Osteoblast (primary cell): Measurements from ENCODE around the gene DLGAP1. TPM values are rescaled to one million over a fixed set of nuclear protein-coding genes. Genes with fewer than 3 reads are reported as not detected.

Source experiments
- DNase-seq: peaks from one replicate; pipeline ENCODE4 v3.0.0; 2011; ENCODE audit warnings: low spot score, mixed read lengths; ENCODE audit not compliant: insufficient read length; ENCODE audit errors: missing footprints
- H2AFZ ChIP-seq: 2 replicates; pipeline ENCODE4 v1.6.0; 2011; ENCODE audit warnings: mild to moderate bottlenecking, low read length
- H3K27ac ChIP-seq: 2 replicates; pipeline ENCODE4 v1.5.1; 2011; ENCODE audit warnings: mild to moderate bottlenecking, low read depth, low read length, moderate library complexity
- H3K27me3 ChIP-seq: 2 replicates; pipeline ENCODE4 v1.6.0; 2012; ENCODE audit warnings: mild to moderate bottlenecking, control low read depth, inconsistent platforms, low read length, moderate library complexity; ENCODE audit not compliant: insufficient read depth
- H3K36me3 ChIP-seq: 2 replicates; pipeline ENCODE4 v1.5.1; 2011; ENCODE audit warnings: mild to moderate bottlenecking, low read length, control low read depth, moderate library complexity; ENCODE audit not compliant: insufficient read depth
- H3K4me1 ChIP-seq: 2 replicates; pipeline ENCODE4 v1.5.1; 2011; ENCODE audit warnings: mild to moderate bottlenecking, low read length, control low read depth, moderate library complexity; ENCODE audit not compliant: insufficient read depth
- H3K4me2 ChIP-seq: 2 replicates; pipeline ENCODE4 v1.6.0; 2011; ENCODE audit warnings: mild to moderate bottlenecking, low read length; ENCODE audit not compliant: insufficient read depth
- H3K4me3 ChIP-seq: fragments of 200-600 bp; sonication (generic); 3 replicates; pipeline ENCODE4 v1.5.1; 2012; ENCODE audit warnings: mild to moderate bottlenecking, low read length, inconsistent platforms; ENCODE audit not compliant: insufficient read depth
- H3K79me2 ChIP-seq: 2 replicates; pipeline ENCODE4 v1.6.0; 2012; ENCODE audit warnings: mild to moderate bottlenecking, low read length, control low read depth, inconsistent platforms; ENCODE audit not compliant: insufficient read depth
- H3K9me3 ChIP-seq: 2 replicates; pipeline ENCODE4 v1.5.1; 2011; ENCODE audit warnings: low read depth, low read length, control low read depth
- H4K20me1 ChIP-seq: 2 replicates; pipeline ENCODE4 v1.6.0; 2012; ENCODE audit warnings: mild to moderate bottlenecking, low read length, control low read depth; ENCODE audit not compliant: insufficient read depth
- total RNA-seq: library from RNA; depleted of rRNA; stranded (reverse); fragments of >200 nt; gene quantifications from 2 replicates; pipeline ENCODE4 v1.2.3, GENCODE V29; 2012
- TF ChIP-seq, protein P1 (sequence below): IDR thresholded peaks from 2 replicates; pipeline ENCODE4 v1.5.1; 2011; ENCODE audit warnings: mild to moderate bottlenecking, low read depth, low read length, moderate library complexity; ENCODE audit errors: extremely low read depth

Gene DLGAP1
- total RNA-seq, 1 donor, result not detected

DNA sequence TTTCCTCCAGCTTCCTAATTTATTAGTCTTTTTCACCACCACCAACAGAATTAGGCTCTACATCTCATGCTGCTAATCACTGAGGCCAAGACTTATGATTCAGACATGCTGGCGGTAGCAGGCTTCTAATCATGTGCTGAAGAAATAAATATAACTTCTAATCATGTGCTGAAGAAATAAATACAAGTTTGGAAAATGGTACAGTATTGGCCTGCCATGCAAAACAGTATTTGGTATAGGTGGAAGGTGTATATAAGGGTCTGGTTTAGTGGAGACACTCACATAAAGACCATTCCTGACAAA lies 764.4 kb downstream of the DLGAP1 start:
- Histone ChIP-seq H3K27ac (no peak overlapping the region), H3K9me3 (no peaks in the 10 kb centered on the region), H3K4me1 (peaks cover 15% of the 10 kb centered on the region), H2AFZ (no peak overlapping the region), H3K27me3 (no peaks in the 10 kb centered on the region), H3K79me2 (no peaks in the 10 kb centered on the region), H3K36me3 (no peaks in the 10 kb centered on the region), H4K20me1 (no peaks in the 10 kb centered on the region), H3K4me3 (no peak overlapping the region), H3K4me2 (no peak overlapping the region)
- DNase-seq, result no peak
- TF ChIP-seq, protein P1, sequence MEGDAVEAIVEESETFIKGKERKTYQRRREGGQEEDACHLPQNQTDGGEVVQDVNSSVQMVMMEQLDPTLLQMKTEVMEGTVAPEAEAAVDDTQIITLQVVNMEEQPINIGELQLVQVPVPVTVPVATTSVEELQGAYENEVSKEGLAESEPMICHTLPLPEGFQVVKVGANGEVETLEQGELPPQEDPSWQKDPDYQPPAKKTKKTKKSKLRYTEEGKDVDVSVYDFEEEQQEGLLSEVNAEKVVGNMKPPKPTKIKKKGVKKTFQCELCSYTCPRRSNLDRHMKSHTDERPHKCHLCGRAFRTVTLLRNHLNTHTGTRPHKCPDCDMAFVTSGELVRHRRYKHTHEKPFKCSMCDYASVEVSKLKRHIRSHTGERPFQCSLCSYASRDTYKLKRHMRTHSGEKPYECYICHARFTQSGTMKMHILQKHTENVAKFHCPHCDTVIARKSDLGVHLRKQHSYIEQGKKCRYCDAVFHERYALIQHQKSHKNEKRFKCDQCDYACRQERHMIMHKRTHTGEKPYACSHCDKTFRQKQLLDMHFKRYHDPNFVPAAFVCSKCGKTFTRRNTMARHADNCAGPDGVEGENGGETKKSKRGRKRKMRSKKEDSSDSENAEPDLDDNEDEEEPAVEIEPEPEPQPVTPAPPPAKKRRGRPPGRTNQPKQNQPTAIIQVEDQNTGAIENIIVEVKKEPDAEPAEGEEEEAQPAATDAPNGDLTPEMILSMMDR, result no peak

DNA sequence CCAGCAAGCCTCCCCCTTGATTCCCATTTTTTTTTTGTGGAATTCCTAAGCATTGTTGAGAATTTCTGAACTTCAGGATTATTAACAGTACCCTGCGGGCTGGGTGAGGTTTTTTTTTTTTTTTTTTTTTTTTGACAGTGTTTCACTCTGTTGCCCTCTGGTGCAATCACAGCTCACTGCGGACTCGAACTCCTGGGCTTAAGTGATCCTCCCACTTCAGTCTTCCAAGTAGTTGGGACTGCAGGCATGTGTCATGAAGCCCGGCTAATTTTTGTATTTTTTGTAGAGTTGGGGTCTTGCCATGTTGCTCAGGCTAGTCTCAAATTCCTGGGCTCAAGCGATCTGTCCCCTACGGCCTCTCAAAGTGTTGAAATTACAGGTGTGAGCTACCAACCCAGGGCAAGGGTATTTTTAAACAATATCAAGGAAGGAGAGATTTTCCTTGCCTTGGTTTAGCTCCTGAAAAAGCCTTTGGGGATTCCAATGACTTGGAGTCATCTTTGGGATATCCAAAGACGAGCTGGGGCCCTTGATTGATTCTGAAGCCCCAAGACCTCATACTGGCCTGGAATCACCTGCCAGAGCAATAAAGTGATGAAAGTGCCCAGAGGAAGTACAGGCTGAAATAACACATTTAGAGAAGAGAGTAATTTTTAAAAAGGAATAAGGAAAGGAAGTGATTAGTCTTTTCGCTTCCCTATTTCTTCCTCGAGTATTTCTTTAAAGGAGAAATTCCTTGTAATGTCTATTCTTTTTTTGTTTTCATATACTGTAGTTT lies 764.9 kb downstream of the DLGAP1 start:
- H3K36me3 ChIP-seq, result no peaks in the 10 kb centered on the region
- H3K9me3 ChIP-seq, result no peaks in the 10 kb centered on the region
- H2AFZ ChIP-seq, result no peak overlapping the region
- DNase-seq, result no peak
- no peaks in the 10 kb centered on the region for H3K79me2 ChIP-seq
- TF ChIP-seq, protein P1, result no peak
- no peaks in the 10 kb centered on the region for H4K20me1 ChIP-seq
- H3K4me2 ChIP-seq, result no peak overlapping the region
- H3K27ac ChIP-seq, result no peak overlapping the region
- H3K4me1 ChIP-seq, result peaks cover 15% of the 10 kb centered on the region
- H3K4me3 ChIP-seq, result no peak overlapping the region
- H3K27me3 ChIP-seq, result no peaks in the 10 kb centered on the region

DNA sequence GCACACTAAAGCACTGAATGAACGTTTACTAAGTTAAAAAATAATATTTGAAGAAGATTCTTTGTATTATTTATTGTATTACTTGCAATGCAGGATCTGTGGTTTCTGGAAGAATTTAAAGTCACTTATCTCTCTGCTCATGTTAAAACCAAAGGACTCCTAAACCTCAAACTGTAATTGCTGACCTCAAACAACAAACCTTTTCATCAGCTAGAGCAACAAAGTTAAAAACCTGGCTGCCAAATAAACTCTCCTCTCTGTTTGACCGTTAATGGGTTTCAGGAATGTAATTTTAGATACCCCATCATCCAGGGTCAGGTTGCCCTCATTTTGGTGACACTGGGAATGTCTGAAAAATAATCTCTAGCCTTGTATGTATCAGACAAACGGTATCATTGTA lies 766.0 kb downstream of the DLGAP1 start:
- Histone ChIP-seq H3K4me1 (peaks cover 15% of the 10 kb centered on the region), H3K9me3 (no peaks in the 10 kb centered on the region), H3K27me3 (no peaks in the 10 kb centered on the region), H3K4me3 (no peak overlapping the region), H3K79me2 (no peaks in the 10 kb centered on the region), H3K4me2 (peak overlapping the region; percentile 61), H3K27ac (peak overlapping the region; percentile 54), H4K20me1 (no peaks in the 10 kb centered on the region), H2AFZ (peak overlapping the region; percentile 80), H3K36me3 (no peaks in the 10 kb centered on the region)
- DNase-seq, result no peak
- TF ChIP-seq, protein P1, result no peak

DNA sequence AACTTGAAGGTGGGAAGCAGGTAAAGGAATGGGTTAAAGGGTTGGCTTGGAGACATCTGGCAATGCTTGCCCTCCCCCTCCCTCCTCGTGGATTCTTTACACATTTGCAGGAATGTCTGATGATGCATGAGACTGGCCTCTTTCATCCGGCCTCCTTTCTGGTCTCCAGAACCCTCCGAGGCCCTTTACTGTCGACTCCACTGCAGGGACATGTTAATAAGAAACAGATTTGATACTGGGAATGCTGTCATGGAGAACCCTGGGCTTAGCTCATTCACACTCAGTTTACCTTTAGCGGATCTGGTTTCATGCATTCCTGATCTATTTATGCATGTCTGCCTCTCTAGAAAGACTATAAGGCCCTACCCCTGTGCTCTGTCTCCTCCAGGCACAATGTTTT lies 766.4 kb downstream of the DLGAP1 start:
- H3K4me1 ChIP-seq, result peaks cover 15% of the 10 kb centered on the region
- no peaks in the 10 kb centered on the region for H3K79me2 ChIP-seq
- no peaks in the 10 kb centered on the region for H3K9me3 ChIP-seq
- H3K4me2 ChIP-seq, result peak overlapping the region; percentile 61
- H3K36me3 ChIP-seq, result no peaks in the 10 kb centered on the region
- peak overlapping the region; percentile 80 for H2AFZ ChIP-seq
- H3K4me3 ChIP-seq, result no peak overlapping the region
- H3K27me3 ChIP-seq, result no peaks in the 10 kb centered on the region
- no peaks in the 10 kb centered on the region for H4K20me1 ChIP-seq
- peak overlapping the region; percentile 54 for H3K27ac ChIP-seq
- TF ChIP-seq, protein P1, result no peak
- DNase-seq, result peak; percentile 82
